HepG2 (cell line): ENCODE data around the gene DNLZ. TPM values are rescaled to one million over a fixed set of nuclear protein-coding genes. Genes with fewer than 3 reads are reported as not detected.

Source experiments
- AHR ChIP-seq: IDR thresholded peaks from 2 replicates; pipeline ENCODE4 v1.6.1; 2018; ENCODE audit warnings: missing genetic modification reagents, missing compliant biosample characterization
- BCL6 ChIP-seq: IDR thresholded peaks from 2 replicates; pipeline ENCODE4 v1.6.1; 2016; ENCODE audit warnings: missing genetic modification reagents, missing compliant biosample characterization
- DNMT3B ChIP-seq: conservative IDR thresholded peaks from 2 replicates; pipeline ENCODE4 v1.6.1; 2016; ENCODE audit warnings: missing biosample characterization, control low read depth
- ELF4 ChIP-seq: sonication (generic); formaldehyde crosslinking; IDR thresholded peaks from 2 replicates; pipeline ENCODE4 v1.5.0; 2020; ENCODE audit warnings: missing genetic modification reagents, mild to moderate bottlenecking, moderate library complexity, borderline replicate concordance
- FOXK1 ChIP-seq: sonication (generic); formaldehyde crosslinking; IDR thresholded peaks from 2 replicates; pipeline ENCODE4 v1.4.0; 2020; ENCODE audit warnings: low read depth, missing genetic modification reagents, borderline replicate concordance
- HNRNPL ChIP-seq: fragments of 200-400 bp; formaldehyde crosslinking; IDR thresholded peaks from 2 replicates; pipeline ENCODE4 v1.6.1; 2017; ENCODE audit warnings: mild to moderate bottlenecking, low read depth, low read length
- JUNB ChIP-seq: sonication (generic); formaldehyde crosslinking; IDR thresholded peaks from 2 replicates; pipeline ENCODE4 v1.8.0; 2022; ENCODE audit warnings: missing genetic modification reagents, mild to moderate bottlenecking, borderline replicate concordance
- RAD51 ChIP-seq: fragments of 450-650 bp; IDR thresholded peaks from 2 replicates; pipeline ENCODE4 v1.6.1; 2016; ENCODE audit warnings: borderline replicate concordance
- RFX3 ChIP-seq: IDR thresholded peaks from 2 replicates; pipeline ENCODE4 v1.6.1; 2016; ENCODE audit warnings: missing biosample characterization, missing genetic modification reagents
- TSC22D2 ChIP-seq: sonication (generic); formaldehyde crosslinking; IDR thresholded peaks from 2 replicates; pipeline ENCODE4 v1.5.1; 2020; ENCODE audit warnings: missing genetic modification reagents, mild to moderate bottlenecking, borderline replicate concordance
- ZNF101 ChIP-seq: sonication (generic); formaldehyde crosslinking; IDR thresholded peaks from 2 replicates; pipeline ENCODE4 v1.4.0; 2020; ENCODE audit warnings: mild to moderate bottlenecking, low read depth, missing genetic modification reagents, borderline replicate concordance
- ZNF337 ChIP-seq: sonication (generic); formaldehyde crosslinking; IDR thresholded peaks from 2 replicates; pipeline ENCODE4 v1.5.1; 2020; ENCODE audit warnings: missing genetic modification reagents, low read depth, mild to moderate bottlenecking, borderline replicate concordance
- polyA plus RNA-seq, 8 experiments: library from polyadenylated mRNA; depleted of rRNA in 3 of 8; stranded (reverse) in 7 of 8; unstranded in 1 of 8; fragments of >200 nt; fragmentation: Illumina TruSeq in 4 of 8; extraction: Trizol in 4 of 8; gene quantifications; 2 replicates each; pipeline versions ENCODE4 v1.2.1 to v1.2.3, GENCODE V29; 2011 to 2016; ENCODE audit warnings: low read depth in 4 of 8, missing spikeins in 1 of 8, mixed read lengths in 1 of 8; ENCODE audit not compliant: insufficient read depth in 1 of 8
- total RNA-seq, 5 experiments: library from RNA; depleted of rRNA; stranded (reverse); fragments of >200 nt; fragmentation: Illumina TruSeq; extraction: Trizol; gene quantifications; 2 replicates each; pipeline ENCODE4 v1.2.3, GENCODE V29; 2016; ENCODE audit warnings: low read depth in 1 of 5
- TF ChIP-seq, protein P1 (sequence below): sonication (generic); formaldehyde crosslinking; IDR thresholded peaks from 2 replicates; pipeline ENCODE4 v1.4.0; 2020; ENCODE audit warnings: missing genetic modification reagents; ENCODE audit errors: not compliant biosample characterization
- TF ChIP-seq, protein P2 (sequence below): sonication (generic); formaldehyde crosslinking; IDR thresholded peaks from 2 replicates; pipeline ENCODE4 v1.5.0; 2020; ENCODE audit warnings: mild to moderate bottlenecking, low read depth, missing genetic modification reagents, borderline replicate concordance
- TF ChIP-seq, protein P3 (sequence below): conservative IDR thresholded peaks from 2 replicates; pipeline ENCODE4 v1.6.1; 2018; ENCODE audit warnings: missing genetic modification reagents
- TF ChIP-seq, protein P4 (sequence below): sonication (generic); formaldehyde crosslinking; IDR thresholded peaks from 2 replicates; pipeline ENCODE4 v1.4.0; 2020; ENCODE audit warnings: missing genetic modification reagents, borderline replicate concordance
- TF ChIP-seq, protein P5 (sequence below): sonication (generic); formaldehyde crosslinking; IDR thresholded peaks from 2 replicates; pipeline ENCODE4 v1.4.0; 2020; ENCODE audit warnings: mild to moderate bottlenecking, low read depth, missing genetic modification reagents
- TF ChIP-seq, protein P6 (sequence below): sonication (generic); formaldehyde crosslinking; IDR thresholded peaks from 2 replicates; pipeline ENCODE4 v1.8.0; 2022; ENCODE audit warnings: missing genetic modification reagents, mild to moderate bottlenecking, moderate library complexity, borderline replicate concordance

DNLZ gene
- total and polyA plus RNA-seq, 2 of the 13 experiments (the other 11 are each of a cell fraction or from before 2014, with no cell fraction given) = 3.4 to 8.0 TPM

DNA sequence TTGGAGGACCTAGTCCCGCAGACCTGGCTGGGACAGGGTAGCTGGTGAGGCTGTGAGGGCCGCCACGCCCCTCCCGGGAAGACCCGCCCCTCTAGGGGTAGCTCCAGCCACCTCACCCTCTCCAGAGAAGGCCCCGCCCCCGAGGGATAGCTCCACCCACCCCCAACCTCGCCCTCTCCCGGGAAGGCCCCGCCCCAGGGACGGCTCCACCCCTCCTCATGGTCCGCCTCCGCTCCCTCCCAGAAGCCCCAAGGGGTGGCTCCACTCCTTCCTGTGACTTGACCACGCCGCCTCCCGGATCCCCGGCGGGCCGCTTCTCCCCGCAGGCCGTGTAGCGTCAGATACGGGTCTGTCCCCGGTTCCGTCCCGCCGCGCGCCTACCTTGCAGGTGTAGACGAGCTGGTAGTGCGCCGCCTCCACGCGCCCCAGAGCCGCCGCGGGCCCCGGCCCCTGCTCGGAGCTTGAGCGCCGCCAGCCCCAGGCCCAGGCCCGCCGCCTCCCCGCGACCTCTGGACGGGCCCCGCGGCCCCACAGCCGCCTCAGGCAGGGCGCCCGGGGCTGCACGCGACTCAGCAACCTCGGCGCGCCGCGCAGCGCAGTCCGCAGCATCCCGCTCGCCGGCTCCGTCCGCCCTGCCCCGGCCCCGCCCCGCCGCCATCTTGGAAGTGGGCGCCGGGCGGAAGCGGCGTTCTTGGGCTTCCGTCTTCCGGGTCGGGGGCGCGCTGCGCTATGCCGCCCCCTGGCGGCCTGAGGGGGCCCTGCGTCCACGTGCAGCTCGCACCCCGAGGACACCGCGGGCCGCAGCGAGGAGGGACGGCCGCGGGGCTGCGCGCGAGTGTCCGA lies at the start of gene DNLZ (continued):
- peak; percentile 28; the same call in 1 of the 2 replicates for TF ChIP-seq BCL6 (CRISPR knock-in tag)
- TF ChIP-seq, protein P1, sequence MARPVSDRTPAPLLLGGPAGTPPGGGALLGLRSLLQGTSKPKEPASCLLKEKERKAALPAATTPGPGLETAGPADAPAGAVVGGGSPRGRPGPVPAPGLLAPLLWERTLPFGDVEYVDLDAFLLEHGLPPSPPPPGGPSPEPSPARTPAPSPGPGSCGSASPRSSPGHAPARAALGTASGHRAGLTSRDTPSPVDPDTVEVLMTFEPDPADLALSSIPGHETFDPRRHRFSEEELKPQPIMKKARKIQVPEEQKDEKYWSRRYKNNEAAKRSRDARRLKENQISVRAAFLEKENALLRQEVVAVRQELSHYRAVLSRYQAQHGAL = no peak
- 0 out of 2 replicates have a peak, but pooled peaks have one; percentile 25 for TF ChIP-seq HNRNPL
- peak; percentile 57; the same call in 1 of the 2 replicates for TF ChIP-seq JUNB (CRISPR knock-in tag)
- no peak for TF ChIP-seq DNMT3B (CRISPR knock-in tag)
- TF ChIP-seq, protein P2, sequence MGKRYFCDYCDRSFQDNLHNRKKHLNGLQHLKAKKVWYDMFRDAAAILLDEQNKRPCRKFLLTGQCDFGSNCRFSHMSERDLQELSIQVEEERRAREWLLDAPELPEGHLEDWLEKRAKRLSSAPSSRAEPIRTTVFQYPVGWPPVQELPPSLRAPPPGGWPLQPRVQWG (CRISPR knock-in tag) = no peak; the same call in 1 of the 2 replicates
- no peak; the same call in 1 of the 2 replicates for TF ChIP-seq ELF4 (CRISPR knock-in tag)
- peak; percentile 56; the same call in 1 of the 2 replicates for TF ChIP-seq FOXK1
- TF ChIP-seq, protein P3, sequence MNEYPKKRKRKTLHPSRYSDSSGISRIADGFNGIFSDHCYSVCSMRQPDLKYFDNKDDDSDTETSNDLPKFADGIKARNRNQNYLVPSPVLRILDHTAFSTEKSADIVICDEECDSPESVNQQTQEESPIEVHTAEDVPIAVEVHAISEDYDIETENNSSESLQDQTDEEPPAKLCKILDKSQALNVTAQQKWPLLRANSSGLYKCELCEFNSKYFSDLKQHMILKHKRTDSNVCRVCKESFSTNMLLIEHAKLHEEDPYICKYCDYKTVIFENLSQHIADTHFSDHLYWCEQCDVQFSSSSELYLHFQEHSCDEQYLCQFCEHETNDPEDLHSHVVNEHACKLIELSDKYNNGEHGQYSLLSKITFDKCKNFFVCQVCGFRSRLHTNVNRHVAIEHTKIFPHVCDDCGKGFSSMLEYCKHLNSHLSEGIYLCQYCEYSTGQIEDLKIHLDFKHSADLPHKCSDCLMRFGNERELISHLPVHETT = peak; percentile 65; the same call in 1 of the 2 replicates
- no peak; the same call in 1 of the 2 replicates for TF ChIP-seq ZNF101 (CRISPR knock-in tag)
- TF ChIP-seq RFX3 (CRISPR knock-in tag) = no peak
- TF ChIP-seq AHR (CRISPR knock-in tag) = no peak; the same call in 1 of the 2 replicates
- TF ChIP-seq, protein P4, sequence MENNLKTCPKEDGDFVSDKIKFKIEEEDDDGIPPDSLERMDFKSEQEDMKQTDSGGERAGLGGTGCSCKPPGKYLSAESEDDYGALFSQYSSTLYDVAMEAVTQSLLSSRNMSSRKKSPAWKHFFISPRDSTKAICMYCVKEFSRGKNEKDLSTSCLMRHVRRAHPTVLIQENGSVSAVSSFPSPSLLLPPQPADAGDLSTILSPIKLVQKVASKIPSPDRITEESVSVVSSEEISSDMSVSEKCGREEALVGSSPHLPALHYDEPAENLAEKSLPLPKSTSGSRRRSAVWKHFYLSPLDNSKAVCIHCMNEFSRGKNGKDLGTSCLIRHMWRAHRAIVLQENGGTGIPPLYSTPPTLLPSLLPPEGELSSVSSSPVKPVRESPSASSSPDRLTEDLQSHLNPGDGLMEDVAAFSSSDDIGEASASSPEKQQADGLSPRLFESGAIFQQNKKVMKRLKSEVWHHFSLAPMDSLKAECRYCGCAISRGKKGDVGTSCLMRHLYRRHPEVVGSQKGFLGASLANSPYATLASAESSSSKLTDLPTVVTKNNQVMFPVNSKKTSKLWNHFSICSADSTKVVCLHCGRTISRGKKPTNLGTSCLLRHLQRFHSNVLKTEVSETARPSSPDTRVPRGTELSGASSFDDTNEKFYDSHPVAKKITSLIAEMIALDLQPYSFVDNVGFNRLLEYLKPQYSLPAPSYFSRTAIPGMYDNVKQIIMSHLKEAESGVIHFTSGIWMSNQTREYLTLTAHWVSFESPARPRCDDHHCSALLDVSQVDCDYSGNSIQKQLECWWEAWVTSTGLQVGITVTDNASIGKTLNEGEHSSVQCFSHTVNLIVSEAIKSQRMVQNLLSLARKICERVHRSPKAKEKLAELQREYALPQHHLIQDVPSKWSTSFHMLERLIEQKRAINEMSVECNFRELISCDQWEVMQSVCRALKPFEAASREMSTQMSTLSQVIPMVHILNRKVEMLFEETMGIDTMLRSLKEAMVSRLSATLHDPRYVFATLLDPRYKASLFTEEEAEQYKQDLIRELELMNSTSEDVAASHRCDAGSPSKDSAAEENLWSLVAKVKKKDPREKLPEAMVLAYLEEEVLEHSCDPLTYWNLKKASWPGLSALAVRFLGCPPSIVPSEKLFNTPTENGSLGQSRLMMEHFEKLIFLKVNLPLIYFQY (CRISPR knock-in tag) = peak; percentile 50; the same call in 1 of the 2 replicates
- no peak for TF ChIP-seq RAD51
- TF ChIP-seq, protein P5, sequence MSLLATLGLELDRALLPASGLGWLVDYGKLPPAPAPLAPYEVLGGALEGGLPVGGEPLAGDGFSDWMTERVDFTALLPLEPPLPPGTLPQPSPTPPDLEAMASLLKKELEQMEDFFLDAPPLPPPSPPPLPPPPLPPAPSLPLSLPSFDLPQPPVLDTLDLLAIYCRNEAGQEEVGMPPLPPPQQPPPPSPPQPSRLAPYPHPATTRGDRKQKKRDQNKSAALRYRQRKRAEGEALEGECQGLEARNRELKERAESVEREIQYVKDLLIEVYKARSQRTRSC (CRISPR knock-in tag) = 0 out of 2 replicates have a peak, but pooled peaks have one; percentile 83
- TF ChIP-seq, protein P6, sequence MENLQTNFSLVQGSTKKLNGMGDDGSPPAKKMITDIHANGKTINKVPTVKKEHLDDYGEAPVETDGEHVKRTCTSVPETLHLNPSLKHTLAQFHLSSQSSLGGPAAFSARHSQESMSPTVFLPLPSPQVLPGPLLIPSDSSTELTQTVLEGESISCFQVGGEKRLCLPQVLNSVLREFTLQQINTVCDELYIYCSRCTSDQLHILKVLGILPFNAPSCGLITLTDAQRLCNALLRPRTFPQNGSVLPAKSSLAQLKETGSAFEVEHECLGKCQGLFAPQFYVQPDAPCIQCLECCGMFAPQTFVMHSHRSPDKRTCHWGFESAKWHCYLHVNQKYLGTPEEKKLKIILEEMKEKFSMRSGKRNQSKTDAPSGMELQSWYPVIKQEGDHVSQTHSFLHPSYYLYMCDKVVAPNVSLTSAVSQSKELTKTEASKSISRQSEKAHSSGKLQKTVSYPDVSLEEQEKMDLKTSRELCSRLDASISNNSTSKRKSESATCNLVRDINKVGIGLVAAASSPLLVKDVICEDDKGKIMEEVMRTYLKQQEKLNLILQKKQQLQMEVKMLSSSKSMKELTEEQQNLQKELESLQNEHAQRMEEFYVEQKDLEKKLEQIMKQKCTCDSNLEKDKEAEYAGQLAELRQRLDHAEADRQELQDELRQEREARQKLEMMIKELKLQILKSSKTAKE = peak; percentile 57
- peak; percentile 91 for TF ChIP-seq TSC22D2 (CRISPR knock-in tag)
- TF ChIP-seq ZNF337 (CRISPR knock-in tag) = no peak
